ENCODE results near the gene ABCF2.

The ABCF2 gene

GRCh38 chr7:151168003-151168786 lies 58.8 kb downstream of the ABCF2 start:
- DNase-seq = peak; percentile 46

GRCh38 chr7:151167197-151167961 lies 59.6 kb downstream of the ABCF2 start, which contains the start of gene GBX1:
Gene GBX1, minus strand, starts transcription at chr7:151167694. Its CDS starts 146 bp downstream, at chr7:151167548.
- no peak for DNase-seq

GRCh38 chr7:151166629-151167196 lies 60.3 kb downstream of the ABCF2 start:
- no peak for DNase-seq
